GM23338 (cell line): ENCODE measurements around the gene EXOC3L1.

Source experiments
- CREB1 ChIP-seq: fragments of 250-450 bp; sonication (Bioruptor Pico); IDR thresholded peaks from 2 replicates; pipeline ENCODE4 v1.5.0; 2020; ENCODE audit warnings: low read depth, mild to moderate bottlenecking, moderate library complexity
- EZH2 ChIP-seq: fragments of 200-600 bp; sonication (generic); IDR thresholded peaks from one replicate; pipeline ENCODE4 v1.8.0; 2017; ENCODE audit warnings: antibody characterized with exemption, mild to moderate bottlenecking, low read depth; ENCODE audit not compliant: unreplicated experiment
- EZH2phosphoT487 ChIP-seq: fragments of 200-600 bp; sonication (generic); IDR thresholded peaks from one replicate; pipeline ENCODE4 v1.8.1; 2018; ENCODE audit warnings: antibody characterized with exemption; ENCODE audit not compliant: unreplicated experiment
- JUNB ChIP-seq: IDR thresholded peaks from one replicate; pipeline ENCODE4 v1.6.1; 2016; ENCODE audit warnings: antibody characterized with exemption; ENCODE audit not compliant: unreplicated experiment
- POLR2AphosphoS5 ChIP-seq: IDR thresholded peaks from 2 replicates; pipeline ENCODE4 v1.6.1; 2016; ENCODE audit warnings: antibody characterized with exemption, low read depth
- REST ChIP-seq: IDR thresholded peaks from one replicate; pipeline ENCODE4 v1.6.1; 2018; ENCODE audit warnings: antibody characterized with exemption; ENCODE audit not compliant: unreplicated experiment
- STAT1 ChIP-seq: IDR thresholded peaks from one replicate; pipeline ENCODE4 v1.6.1; 2016; ENCODE audit warnings: antibody characterized with exemption; ENCODE audit not compliant: unreplicated experiment
- ZNF331 ChIP-seq: fragments of 250-450 bp; sonication (Bioruptor Pico); IDR thresholded peaks from 2 replicates; pipeline ENCODE4 v1.5.0; 2020; ENCODE audit warnings: low read depth, mild to moderate bottlenecking, moderate library complexity
- TF ChIP-seq, protein P1 (sequence below), 2 experiments: fragments of 200-600 bp in 1 of 2; sonication (generic) in 1 of 2; conservative IDR thresholded peaks; 2 replicates each; pipeline versions ENCODE4 v1.5.1 to v1.6.1; 2016 to 2017; ENCODE audit warnings: antibody characterized with exemption in 2 of 2, low read depth in 2 of 2, mild to moderate bottlenecking in 2 of 2, moderate library complexity in 1 of 2

GRCh38 chr16:67179421-67180080 lies 10.4 kb downstream of the EXOC3L1 start:
- TF ChIP-seq, protein P1, sequence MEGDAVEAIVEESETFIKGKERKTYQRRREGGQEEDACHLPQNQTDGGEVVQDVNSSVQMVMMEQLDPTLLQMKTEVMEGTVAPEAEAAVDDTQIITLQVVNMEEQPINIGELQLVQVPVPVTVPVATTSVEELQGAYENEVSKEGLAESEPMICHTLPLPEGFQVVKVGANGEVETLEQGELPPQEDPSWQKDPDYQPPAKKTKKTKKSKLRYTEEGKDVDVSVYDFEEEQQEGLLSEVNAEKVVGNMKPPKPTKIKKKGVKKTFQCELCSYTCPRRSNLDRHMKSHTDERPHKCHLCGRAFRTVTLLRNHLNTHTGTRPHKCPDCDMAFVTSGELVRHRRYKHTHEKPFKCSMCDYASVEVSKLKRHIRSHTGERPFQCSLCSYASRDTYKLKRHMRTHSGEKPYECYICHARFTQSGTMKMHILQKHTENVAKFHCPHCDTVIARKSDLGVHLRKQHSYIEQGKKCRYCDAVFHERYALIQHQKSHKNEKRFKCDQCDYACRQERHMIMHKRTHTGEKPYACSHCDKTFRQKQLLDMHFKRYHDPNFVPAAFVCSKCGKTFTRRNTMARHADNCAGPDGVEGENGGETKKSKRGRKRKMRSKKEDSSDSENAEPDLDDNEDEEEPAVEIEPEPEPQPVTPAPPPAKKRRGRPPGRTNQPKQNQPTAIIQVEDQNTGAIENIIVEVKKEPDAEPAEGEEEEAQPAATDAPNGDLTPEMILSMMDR (conservative IDR thresholded peaks at IDR 0.05; ENCODE audit: low read depth in 2 of 2), result peak; percentile 22 to 62; a peak in 2 of 4 replicates
- TF ChIP-seq JUNB (no peak), POLR2AphosphoS5 (no peak), EZH2 (no peak), EZH2phosphoT487 (no peak), REST (no peak), CREB1 (CRISPR knock-in tag) (no peak), STAT1 (no peak), ZNF331 (CRISPR knock-in tag) (no peak)
